GM23338 (cell line): ENCODE results near the gene JAZF1. TPM values are rescaled to one million over a fixed set of nuclear protein-coding genes. Genes with fewer than 3 reads are reported as not detected.

ENCODE experiments used
- ATAC-seq: fragments of 200-7000 bp; cut with Tn5 transposase; 3 replicates; pipeline ENCODE4 v1.9.1; 2020
- DNase-seq: peaks from one replicate; pipeline ENCODE4 v3.0.0-alpha.2; 2015; ENCODE audit warnings: low spot score
- H2AFZ ChIP-seq: fragments of 200-600 bp; sonication (generic); 2 replicates; pipeline ENCODE4 v1.8.0; 2016; ENCODE audit warnings: antibody characterized with exemption, mild to moderate bottlenecking, moderate library complexity
- H3F3A ChIP-seq: fragments of 200-600 bp; sonication (generic); replicated peaks from 2 replicates; pipeline ENCODE4 v1.8.0; 2017; ENCODE audit warnings: antibody characterized with exemption, mixed run types, low read depth
- H3K27ac ChIP-seq: fragments of 200-600 bp; sonication (generic); 2 replicates; pipeline ENCODE4 v1.6.1; 2016; ENCODE audit warnings: low read depth
- H3K27me3 ChIP-seq: fragments of 200-600 bp; sonication (generic); 2 replicates; pipeline ENCODE4 v1.8.0; 2016; ENCODE audit warnings: mild to moderate bottlenecking, mixed run types, moderate library complexity; ENCODE audit not compliant: insufficient read depth
- H3K36me3 ChIP-seq: fragments of 200-600 bp; sonication (generic); 2 replicates; pipeline ENCODE4 v1.8.0; 2016; ENCODE audit warnings: mild to moderate bottlenecking; ENCODE audit not compliant: insufficient read depth
- H3K4me1 ChIP-seq: fragments of 200-600 bp; sonication (generic); 2 replicates; pipeline ENCODE4 v1.8.0; 2016; ENCODE audit warnings: mild to moderate bottlenecking, moderate library complexity; ENCODE audit not compliant: insufficient read depth
- H3K4me2 ChIP-seq: fragments of 200-600 bp; sonication (generic); 2 replicates; pipeline ENCODE4 v1.7.1; 2017; ENCODE audit warnings: mixed run types
- H3K4me3 ChIP-seq: fragments of 200-600 bp; sonication (generic); 2 replicates; pipeline ENCODE4 v1.6.1; 2016; ENCODE audit warnings: mixed run types
- H3K79me2 ChIP-seq: fragments of 200-600 bp; sonication (generic); replicated peaks from 2 replicates; pipeline ENCODE4 v1.8.0; 2017; ENCODE audit warnings: mild to moderate bottlenecking; ENCODE audit not compliant: insufficient read depth
- H3K9me2 ChIP-seq: fragments of 200-600 bp; sonication (generic); 2 replicates; pipeline ENCODE4 v1.8.0; 2017; ENCODE audit not compliant: insufficient read depth
- H4K20me1 ChIP-seq: fragments of 200-600 bp; sonication (generic); replicated peaks from 2 replicates; pipeline ENCODE4 v1.8.0; 2017; ENCODE audit warnings: mild to moderate bottlenecking; ENCODE audit not compliant: insufficient read depth
- H3K27ac Mint-ChIP-seq: 2 replicates; pipeline ENCODE4 v1.8.0; 2020; ENCODE audit warnings: inconsistent platforms, mild to moderate bottlenecking, moderate library complexity, mixed read lengths
- H3K27me3 Mint-ChIP-seq: 3 replicates; pipeline ENCODE4 v1.8.0; 2022; ENCODE audit warnings: low read depth, mild to moderate bottlenecking, moderate library complexity, mixed read lengths, inconsistent platforms; ENCODE audit not compliant: insufficient read depth, poor library complexity
- H3K36me3 Mint-ChIP-seq: 3 replicates; pipeline ENCODE4 v1.8.0; 2021; ENCODE audit warnings: low read depth, mild to moderate bottlenecking, inconsistent platforms, moderate library complexity, mixed read lengths
- H3K4me1 Mint-ChIP-seq: 3 replicates; pipeline ENCODE4 v1.8.0; 2020; ENCODE audit warnings: mild to moderate bottlenecking, inconsistent platforms, mixed read lengths
- H3K4me3 Mint-ChIP-seq: 3 replicates; pipeline ENCODE4 v1.8.0; 2021; ENCODE audit warnings: moderate library complexity, mild to moderate bottlenecking, inconsistent platforms, mixed read lengths
- H3K9me3 Mint-ChIP-seq: 3 replicates; pipeline ENCODE4 v1.8.0; 2020; ENCODE audit warnings: moderate library complexity, mild to moderate bottlenecking, inconsistent platforms, mixed read lengths
- CREB1 ChIP-seq: fragments of 250-450 bp; sonication (Bioruptor Pico); IDR thresholded peaks from 2 replicates; pipeline ENCODE4 v1.5.0; 2020; ENCODE audit warnings: low read depth, mild to moderate bottlenecking, moderate library complexity
- EZH2 ChIP-seq: fragments of 200-600 bp; sonication (generic); IDR thresholded peaks from one replicate; pipeline ENCODE4 v1.8.0; 2017; ENCODE audit warnings: antibody characterized with exemption, mild to moderate bottlenecking, low read depth; ENCODE audit not compliant: unreplicated experiment
- EZH2phosphoT487 ChIP-seq: fragments of 200-600 bp; sonication (generic); IDR thresholded peaks from one replicate; pipeline ENCODE4 v1.8.1; 2018; ENCODE audit warnings: antibody characterized with exemption; ENCODE audit not compliant: unreplicated experiment
- JUNB ChIP-seq: IDR thresholded peaks from one replicate; pipeline ENCODE4 v1.6.1; 2016; ENCODE audit warnings: antibody characterized with exemption; ENCODE audit not compliant: unreplicated experiment
- NANOG ChIP-seq: IDR thresholded peaks from 2 replicates; pipeline ENCODE4 v1.6.1; 2016; ENCODE audit warnings: antibody characterized with exemption, borderline replicate concordance
- POLR2AphosphoS5 ChIP-seq: IDR thresholded peaks from 2 replicates; pipeline ENCODE4 v1.6.1; 2016; ENCODE audit warnings: antibody characterized with exemption, low read depth
- STAT1 ChIP-seq: IDR thresholded peaks from one replicate; pipeline ENCODE4 v1.6.1; 2016; ENCODE audit warnings: antibody characterized with exemption; ENCODE audit not compliant: unreplicated experiment
- ZNF114 ChIP-seq: fragments of 250-450 bp; sonication (Bioruptor Pico); IDR thresholded peaks from 2 replicates; pipeline ENCODE4 v1.5.0; 2020; ENCODE audit warnings: mild to moderate bottlenecking, moderate library complexity
- ZNF331 ChIP-seq: fragments of 250-450 bp; sonication (Bioruptor Pico); IDR thresholded peaks from 2 replicates; pipeline ENCODE4 v1.5.0; 2020; ENCODE audit warnings: low read depth, mild to moderate bottlenecking, moderate library complexity
- polyA plus RNA-seq: library from polyadenylated mRNA; unstranded; fragments of >200 nt; fragmentation: Nextera tagmentation; extraction: Ambion mirVana; gene quantifications from 2 replicates; pipeline ENCODE4 v1.2.1, GENCODE V29; 2016
- total RNA-seq: library from RNA; depleted of rRNA; stranded (reverse); fragments of >200 nt; shearing (Covaris generic); gene quantifications from 2 replicates; pipeline ENCODE4 v1.2.3, GENCODE V29; 2014
- TF ChIP-seq, protein P1 (sequence below): fragments of 250-450 bp; sonication (Bioruptor Pico); IDR thresholded peaks from 2 replicates; pipeline ENCODE4 v1.5.0; 2020; ENCODE audit warnings: mild to moderate bottlenecking, moderate library complexity
- TF ChIP-seq, protein P2 (sequence below): IDR thresholded peaks from 2 replicates; pipeline ENCODE4 v1.6.1; 2016; ENCODE audit warnings: antibody characterized with exemption
- TF ChIP-seq, protein P3 (sequence below), 2 experiments: fragments of 200-600 bp in 1 of 2; sonication (generic) in 1 of 2; conservative IDR thresholded peaks; 2 replicates each; pipeline versions ENCODE4 v1.5.1 to v1.6.1; 2016 to 2017; ENCODE audit warnings: antibody characterized with exemption in 2 of 2, low read depth in 2 of 2, mild to moderate bottlenecking in 2 of 2, moderate library complexity in 1 of 2
- TF ChIP-seq, protein P4 (sequence below): IDR thresholded peaks from one replicate; pipeline ENCODE4 v1.6.1; 2018; ENCODE audit warnings: antibody characterized with exemption; ENCODE audit not compliant: unreplicated experiment

JAZF1 gene
- total and polyA plus RNA-seq, 2 experiments from 2014 or later, result 12.2 to 22.2 TPM

DNA sequence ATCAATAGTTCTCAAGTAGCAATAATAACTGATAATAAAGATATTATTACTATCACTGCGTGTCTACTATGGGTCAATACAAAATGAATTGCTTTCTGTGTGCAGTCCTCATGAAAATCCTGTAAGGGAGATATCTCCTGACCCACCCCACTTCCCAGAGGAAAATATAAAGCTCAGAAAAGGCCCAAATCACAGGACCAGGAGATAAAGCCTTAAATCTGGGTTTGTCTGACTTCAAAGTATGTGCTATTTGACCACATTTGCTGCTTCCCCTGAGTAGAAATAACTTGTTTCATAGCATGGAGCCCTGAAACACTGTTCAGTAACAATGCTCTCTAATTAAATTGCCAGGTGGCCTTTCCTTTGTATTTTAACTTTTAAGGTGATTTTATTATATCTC, 174.1 kb downstream of the JAZF1 start:
- H3K27ac Mint-ChIP-seq, result no peak overlapping the region
- no peaks in the 10 kb centered on the region for H3K27me3 ChIP-seq
- H3K4me3 ChIP-seq, result no peak overlapping the region
- H3K9me3 Mint-ChIP-seq, result no peaks in the 10 kb centered on the region
- H3K9me2 ChIP-seq, result no peaks in the 10 kb centered on the region
- no peaks in the 10 kb centered on the region for H3K4me1 ChIP-seq
- H3K79me2 ChIP-seq, result peaks cover 5% of the 10 kb centered on the region; the same call in 1 of the 2 replicates
- no peaks in the 10 kb centered on the region for H3K27me3 Mint-ChIP-seq
- TF ChIP-seq, protein P1, sequence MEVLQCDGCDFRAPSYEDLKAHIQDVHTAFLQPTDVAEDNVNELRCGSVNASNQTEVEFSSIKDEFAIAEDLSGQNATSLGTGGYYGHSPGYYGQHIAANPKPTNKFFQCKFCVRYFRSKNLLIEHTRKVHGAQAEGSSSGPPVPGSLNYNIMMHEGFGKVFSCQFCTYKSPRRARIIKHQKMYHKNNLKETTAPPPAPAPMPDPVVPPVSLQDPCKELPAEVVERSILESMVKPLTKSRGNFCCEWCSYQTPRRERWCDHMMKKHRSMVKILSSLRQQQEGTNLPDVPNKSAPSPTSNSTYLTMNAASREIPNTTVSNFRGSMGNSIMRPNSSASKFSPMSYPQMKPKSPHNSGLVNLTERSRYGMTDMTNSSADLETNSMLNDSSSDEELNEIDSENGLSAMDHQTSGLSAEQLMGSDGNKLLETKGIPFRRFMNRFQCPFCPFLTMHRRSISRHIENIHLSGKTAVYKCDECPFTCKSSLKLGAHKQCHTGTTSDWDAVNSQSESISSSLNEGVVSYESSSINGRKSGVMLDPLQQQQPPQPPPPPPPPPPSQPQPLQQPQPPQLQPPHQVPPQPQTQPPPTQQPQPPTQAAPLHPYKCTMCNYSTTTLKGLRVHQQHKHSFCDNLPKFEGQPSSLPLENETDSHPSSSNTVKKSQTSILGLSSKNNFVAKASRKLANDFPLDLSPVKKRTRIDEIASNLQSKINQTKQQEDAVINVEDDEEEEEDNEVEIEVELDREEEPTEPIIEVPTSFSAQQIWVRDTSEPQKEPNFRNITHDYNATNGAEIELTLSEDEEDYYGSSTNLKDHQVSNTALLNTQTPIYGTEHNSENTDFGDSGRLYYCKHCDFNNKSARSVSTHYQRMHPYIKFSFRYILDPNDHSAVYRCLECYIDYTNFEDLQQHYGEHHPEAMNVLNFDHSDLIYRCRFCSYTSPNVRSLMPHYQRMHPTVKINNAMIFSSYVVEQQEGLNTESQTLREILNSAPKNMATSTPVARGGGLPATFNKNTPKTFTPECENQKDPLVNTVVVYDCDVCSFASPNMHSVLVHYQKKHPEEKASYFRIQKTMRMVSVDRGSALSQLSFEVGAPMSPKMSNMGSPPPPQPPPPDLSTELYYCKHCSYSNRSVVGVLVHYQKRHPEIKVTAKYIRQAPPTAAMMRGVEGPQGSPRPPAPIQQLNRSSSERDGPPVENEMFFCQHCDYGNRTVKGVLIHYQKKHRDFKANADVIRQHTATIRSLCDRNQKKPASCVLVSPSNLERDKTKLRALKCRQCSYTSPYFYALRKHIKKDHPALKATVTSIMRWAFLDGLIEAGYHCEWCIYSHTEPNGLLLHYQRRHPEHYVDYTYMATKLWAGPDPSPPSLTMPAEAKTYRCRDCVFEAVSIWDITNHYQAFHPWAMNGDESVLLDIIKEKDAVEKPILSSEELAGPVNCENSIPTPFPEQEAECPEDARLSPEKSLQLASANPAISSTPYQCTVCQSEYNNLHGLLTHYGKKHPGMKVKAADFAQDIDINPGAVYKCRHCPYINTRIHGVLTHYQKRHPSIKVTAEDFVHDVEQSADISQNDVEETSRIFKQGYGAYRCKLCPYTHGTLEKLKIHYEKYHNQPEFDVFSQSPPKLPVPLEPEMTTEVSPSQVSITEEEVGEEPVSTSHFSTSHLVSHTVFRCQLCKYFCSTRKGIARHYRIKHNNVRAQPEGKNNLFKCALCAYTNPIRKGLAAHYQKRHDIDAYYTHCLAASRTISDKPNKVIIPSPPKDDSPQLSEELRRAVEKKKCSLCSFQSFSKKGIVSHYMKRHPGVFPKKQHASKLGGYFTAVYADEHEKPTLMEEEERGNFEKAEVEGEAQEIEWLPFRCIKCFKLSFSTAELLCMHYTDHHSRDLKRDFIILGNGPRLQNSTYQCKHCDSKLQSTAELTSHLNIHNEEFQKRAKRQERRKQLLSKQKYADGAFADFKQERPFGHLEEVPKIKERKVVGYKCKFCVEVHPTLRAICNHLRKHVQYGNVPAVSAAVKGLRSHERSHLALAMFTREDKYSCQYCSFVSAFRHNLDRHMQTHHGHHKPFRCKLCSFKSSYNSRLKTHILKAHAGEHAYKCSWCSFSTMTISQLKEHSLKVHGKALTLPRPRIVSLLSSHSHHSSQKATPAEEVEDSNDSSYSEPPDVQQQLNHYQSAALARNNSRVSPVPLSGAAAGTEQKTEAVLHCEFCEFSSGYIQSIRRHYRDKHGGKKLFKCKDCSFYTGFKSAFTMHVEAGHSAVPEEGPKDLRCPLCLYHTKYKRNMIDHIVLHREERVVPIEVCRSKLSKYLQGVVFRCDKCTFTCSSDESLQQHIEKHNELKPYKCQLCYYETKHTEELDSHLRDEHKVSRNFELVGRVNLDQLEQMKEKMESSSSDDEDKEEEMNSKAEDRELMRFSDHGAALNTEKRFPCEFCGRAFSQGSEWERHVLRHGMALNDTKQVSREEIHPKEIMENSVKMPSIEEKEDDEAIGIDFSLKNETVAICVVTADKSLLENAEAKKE (CRISPR knock-in tag), result no peak
- TF ChIP-seq ZNF114 (CRISPR knock-in tag) (no peak), ZNF331 (no peak), EZH2phosphoT487 (no peak), STAT1 (no peak), NANOG (no peak), JUNB (no peak), EZH2 (no peak), POLR2AphosphoS5 (no peak), CREB1 (CRISPR knock-in tag) (no peak)
- TF ChIP-seq, protein P2, sequence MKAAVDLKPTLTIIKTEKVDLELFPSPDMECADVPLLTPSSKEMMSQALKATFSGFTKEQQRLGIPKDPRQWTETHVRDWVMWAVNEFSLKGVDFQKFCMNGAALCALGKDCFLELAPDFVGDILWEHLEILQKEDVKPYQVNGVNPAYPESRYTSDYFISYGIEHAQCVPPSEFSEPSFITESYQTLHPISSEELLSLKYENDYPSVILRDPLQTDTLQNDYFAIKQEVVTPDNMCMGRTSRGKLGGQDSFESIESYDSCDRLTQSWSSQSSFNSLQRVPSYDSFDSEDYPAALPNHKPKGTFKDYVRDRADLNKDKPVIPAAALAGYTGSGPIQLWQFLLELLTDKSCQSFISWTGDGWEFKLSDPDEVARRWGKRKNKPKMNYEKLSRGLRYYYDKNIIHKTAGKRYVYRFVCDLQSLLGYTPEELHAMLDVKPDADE, result no peak
- TF ChIP-seq, protein P3, sequence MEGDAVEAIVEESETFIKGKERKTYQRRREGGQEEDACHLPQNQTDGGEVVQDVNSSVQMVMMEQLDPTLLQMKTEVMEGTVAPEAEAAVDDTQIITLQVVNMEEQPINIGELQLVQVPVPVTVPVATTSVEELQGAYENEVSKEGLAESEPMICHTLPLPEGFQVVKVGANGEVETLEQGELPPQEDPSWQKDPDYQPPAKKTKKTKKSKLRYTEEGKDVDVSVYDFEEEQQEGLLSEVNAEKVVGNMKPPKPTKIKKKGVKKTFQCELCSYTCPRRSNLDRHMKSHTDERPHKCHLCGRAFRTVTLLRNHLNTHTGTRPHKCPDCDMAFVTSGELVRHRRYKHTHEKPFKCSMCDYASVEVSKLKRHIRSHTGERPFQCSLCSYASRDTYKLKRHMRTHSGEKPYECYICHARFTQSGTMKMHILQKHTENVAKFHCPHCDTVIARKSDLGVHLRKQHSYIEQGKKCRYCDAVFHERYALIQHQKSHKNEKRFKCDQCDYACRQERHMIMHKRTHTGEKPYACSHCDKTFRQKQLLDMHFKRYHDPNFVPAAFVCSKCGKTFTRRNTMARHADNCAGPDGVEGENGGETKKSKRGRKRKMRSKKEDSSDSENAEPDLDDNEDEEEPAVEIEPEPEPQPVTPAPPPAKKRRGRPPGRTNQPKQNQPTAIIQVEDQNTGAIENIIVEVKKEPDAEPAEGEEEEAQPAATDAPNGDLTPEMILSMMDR (conservative IDR thresholded peaks at IDR 0.05; ENCODE audit: low read depth in 2 of 2), result no peak
- TF ChIP-seq, protein P4, sequence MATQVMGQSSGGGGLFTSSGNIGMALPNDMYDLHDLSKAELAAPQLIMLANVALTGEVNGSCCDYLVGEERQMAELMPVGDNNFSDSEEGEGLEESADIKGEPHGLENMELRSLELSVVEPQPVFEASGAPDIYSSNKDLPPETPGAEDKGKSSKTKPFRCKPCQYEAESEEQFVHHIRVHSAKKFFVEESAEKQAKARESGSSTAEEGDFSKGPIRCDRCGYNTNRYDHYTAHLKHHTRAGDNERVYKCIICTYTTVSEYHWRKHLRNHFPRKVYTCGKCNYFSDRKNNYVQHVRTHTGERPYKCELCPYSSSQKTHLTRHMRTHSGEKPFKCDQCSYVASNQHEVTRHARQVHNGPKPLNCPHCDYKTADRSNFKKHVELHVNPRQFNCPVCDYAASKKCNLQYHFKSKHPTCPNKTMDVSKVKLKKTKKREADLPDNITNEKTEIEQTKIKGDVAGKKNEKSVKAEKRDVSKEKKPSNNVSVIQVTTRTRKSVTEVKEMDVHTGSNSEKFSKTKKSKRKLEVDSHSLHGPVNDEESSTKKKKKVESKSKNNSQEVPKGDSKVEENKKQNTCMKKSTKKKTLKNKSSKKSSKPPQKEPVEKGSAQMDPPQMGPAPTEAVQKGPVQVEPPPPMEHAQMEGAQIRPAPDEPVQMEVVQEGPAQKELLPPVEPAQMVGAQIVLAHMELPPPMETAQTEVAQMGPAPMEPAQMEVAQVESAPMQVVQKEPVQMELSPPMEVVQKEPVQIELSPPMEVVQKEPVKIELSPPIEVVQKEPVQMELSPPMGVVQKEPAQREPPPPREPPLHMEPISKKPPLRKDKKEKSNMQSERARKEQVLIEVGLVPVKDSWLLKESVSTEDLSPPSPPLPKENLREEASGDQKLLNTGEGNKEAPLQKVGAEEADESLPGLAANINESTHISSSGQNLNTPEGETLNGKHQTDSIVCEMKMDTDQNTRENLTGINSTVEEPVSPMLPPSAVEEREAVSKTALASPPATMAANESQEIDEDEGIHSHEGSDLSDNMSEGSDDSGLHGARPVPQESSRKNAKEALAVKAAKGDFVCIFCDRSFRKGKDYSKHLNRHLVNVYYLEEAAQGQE, result no peak
- H3K4me1 Mint-ChIP-seq, result no peaks in the 10 kb centered on the region
- H3K4me3 Mint-ChIP-seq, result no peak overlapping the region
- no peaks in the 10 kb centered on the region for H3K36me3 Mint-ChIP-seq
- ATAC-seq (no peak), DNase-seq (no peak)
- no peak overlapping the region for H3K4me2 ChIP-seq
- no peak overlapping the region for H3K27ac ChIP-seq
- H3F3A ChIP-seq, result no peaks in the 10 kb centered on the region
- no peaks in the 10 kb centered on the region; the same call in 1 of the 2 replicates for H4K20me1 ChIP-seq
- H2AFZ ChIP-seq, result no peak overlapping the region
- H3K36me3 ChIP-seq, result no peaks in the 10 kb centered on the region
